K562 (cell line): Measurements from ENCODE around the gene IGFL1. TPM values are rescaled to one million over a fixed set of nuclear protein-coding genes. Genes with fewer than 3 reads are reported as not detected.

Experiments used
- ATAC-seq: fragments of 200-7000 bp; cut with Tn5 transposase; 3 replicates; pipeline ENCODE4 v1.9.1; 2020; ENCODE audit warnings: moderate library complexity
- BruUV-seq: library from RNA; stranded (reverse); fragments of 400-500 nt; replicated peaks from 2 replicates; lab custom pipeline; 2021; lab: Mats Ljungman, UMichigan
- CTCF ChIA-PET: fragments of 300-600 bp; formaldehyde crosslinking; extraction: SDS; loops from one replicate; lab custom pipeline; 2021; ENCODE audit warnings: low intra/inter-chr PET ratio; lab: Yijun Ruan, JAX
- POLR2A ChIA-PET: fragments of 300-600, 350-650 bp; sonication (Branson Sonifier 250); formaldehyde crosslinking; extraction: SDS; loops from one replicate; lab custom pipeline; 2021; ENCODE audit warnings: antibody characterized with exemption, inconsistent platforms; lab: Yijun Ruan, JAX
- DNase-seq, 4 experiments: peaks; one replicate each; pipeline versions ENCODE4 v3.0.0 to v3.0.0-alpha.2; 2011 to 2018; ENCODE audit warnings: low spot score in 3 of 4, mixed read lengths in 3 of 4; ENCODE audit errors: extremely low read depth in 1 of 4
- FAIRE-seq: peaks from 2 replicates; lab custom pipeline; 2011; peaks lifted over from hg19 to GRCh38; lab: Jason Lieb, UNC
- H2AFZ ChIP-seq: 2 replicates; pipeline ENCODE4 v1.6.0; 2011; ENCODE audit warnings: low read depth, low read length, control low read depth, inconsistent platforms
- H3K27ac ChIP-seq: fragments of 200-600 bp; 3 replicates; pipeline ENCODE4 v1.8.0; 2011; ENCODE audit warnings: low read depth, mild to moderate bottlenecking, control low read depth, inconsistent platforms, low read length, moderate library complexity, mixed read lengths; ENCODE audit errors: extremely low read depth
- H3K27me3 ChIP-seq, 2 experiments: fragments of 300-600 bp in 1 of 2; 2 replicates in 1 of 2; 3 replicates in 1 of 2; pipeline versions ENCODE4 v1.6.0 to v1.8.0; 2011; ENCODE audit warnings: inconsistent platforms in 2 of 2, low read length in 2 of 2, mild to moderate bottlenecking in 1 of 2, mixed read lengths in 1 of 2, moderate library complexity in 1 of 2; ENCODE audit not compliant: control insufficient read depth in 2 of 2, insufficient read depth in 2 of 2
- H3K36me3 ChIP-seq: fragments of 300-600 bp; 3 replicates; pipeline ENCODE4 v1.8.0; 2011; ENCODE audit warnings: mild to moderate bottlenecking, low read length, inconsistent platforms; ENCODE audit not compliant: control insufficient read depth, insufficient read depth
- H3K4me1 ChIP-seq, 2 experiments: fragments of 200-600 bp in 1 of 2; replicated peaks in 1 of 2; 2 replicates in 1 of 2; 3 replicates in 1 of 2; pipeline versions ENCODE4 v1.5.1 to v1.8.0; 2011; ENCODE audit warnings: inconsistent platforms in 2 of 2, low read length in 2 of 2, mild to moderate bottlenecking in 1 of 2, mixed read lengths in 1 of 2, moderate library complexity in 1 of 2; ENCODE audit not compliant: control insufficient read depth in 2 of 2, insufficient read depth in 2 of 2
- H3K4me2 ChIP-seq: 2 replicates; pipeline ENCODE4 v1.6.1; 2011; ENCODE audit warnings: low read length, control low read depth, inconsistent platforms, mixed read lengths; ENCODE audit not compliant: insufficient read depth
- H3K4me3 ChIP-seq: fragments of 200-600 bp; sonication (generic), shearing (Covaris generic); 2 replicates; pipeline ENCODE4 v1.5.1; 2016; ENCODE audit warnings: control low read depth, inconsistent platforms
- H3K79me2 ChIP-seq: fragments of 200-600 bp; 3 replicates; pipeline ENCODE4 v1.8.0; 2011; ENCODE audit warnings: low read length, inconsistent platforms; ENCODE audit not compliant: control insufficient read depth, insufficient read depth
- H3K9ac ChIP-seq, 2 experiments: 2 replicates each; pipeline versions ENCODE4 v1.6.0 to v1.6.1; 2011; ENCODE audit warnings: low read depth in 2 of 2, low read length in 2 of 2, control low read depth in 1 of 2, inconsistent platforms in 1 of 2, mild to moderate bottlenecking in 1 of 2, mixed read lengths in 1 of 2; ENCODE audit not compliant: insufficient read depth in 1 of 2
- H3K9me1 ChIP-seq: one replicate; pipeline ENCODE4 v1.6.0; 2011; ENCODE audit warnings: inconsistent platforms, mild to moderate bottlenecking, low read length, moderate library complexity; ENCODE audit not compliant: control insufficient read depth, insufficient read depth
- H3K9me3 ChIP-seq: replicated peaks from 2 replicates; pipeline ENCODE4 v1.5.1; 2011; ENCODE audit warnings: low read depth, low read length, inconsistent platforms; ENCODE audit not compliant: control insufficient read depth, insufficient read depth
- H4K20me1 ChIP-seq: replicated peaks from 2 replicates; pipeline ENCODE4 v1.6.1; 2011; ENCODE audit warnings: low read length, inconsistent platforms, mixed read lengths; ENCODE audit not compliant: control insufficient read depth, insufficient read depth
- CAMTA2 ChIP-seq: fragments of 250-450 bp; sonication (Bioruptor Pico); conservative IDR thresholded peaks from 2 replicates; pipeline ENCODE4 v1.5.1; 2022
- CBX3 ChIP-seq, 2 experiments: IDR thresholded peaks; 1 replicate in 1 of 2; 2 replicates in 1 of 2; pipeline ENCODE4 v1.6.1; 2012; ENCODE audit warnings: inconsistent platforms in 2 of 2, low read length in 2 of 2, borderline replicate concordance in 1 of 2, control low read depth in 1 of 2
- CC2D1A ChIP-seq: fragments of 450-650 bp; IDR thresholded peaks from 2 replicates; pipeline ENCODE4 v1.6.1; 2017; ENCODE audit warnings: mild to moderate bottlenecking
- CXXC5 ChIP-seq: fragments of 250-450 bp; sonication (Bioruptor Pico); IDR thresholded peaks from 2 replicates; pipeline ENCODE4 v1.8.0; 2022; ENCODE audit warnings: inconsistent platforms, mild to moderate bottlenecking, moderate library complexity
- GABPA ChIP-seq: fragments of 200-800 bp; sonication (Bioruptor generic); conservative IDR thresholded peaks from 2 replicates; pipeline ENCODE4 v1.6.1; 2016; ENCODE audit warnings: low read depth, missing genetic modification characterization, missing compliant biosample characterization
- HOXB6 ChIP-seq: fragments of 250-450 bp; sonication (Bioruptor Pico); IDR thresholded peaks from 2 replicates; pipeline ENCODE4 v1.5.1; 2022; ENCODE audit warnings: mild to moderate bottlenecking, borderline replicate concordance
- KLF6 ChIP-seq: fragments of 250-450 bp; sonication (Bioruptor Pico); IDR thresholded peaks from 2 replicates; pipeline ENCODE4 v1.4.0; 2020; ENCODE audit warnings: mild to moderate bottlenecking, moderate library complexity, borderline replicate concordance
- MXI1 ChIP-seq: IDR thresholded peaks from 2 replicates; pipeline ENCODE4 v1.6.1; 2011; ENCODE audit warnings: low read depth, mild to moderate bottlenecking, improper control_type of control experiment, low read length
- POLR2A ChIP-seq: fragments of 450-650 bp; conservative IDR thresholded peaks from 2 replicates; pipeline ENCODE4 v1.6.1; 2016
- RAD21 ChIP-seq, 2 experiments: fragments of 250-450 bp in 1 of 2; fragments of 450-650 bp in 1 of 2; sonication (Bioruptor Pico) in 1 of 2; formaldehyde crosslinking in 1 of 2; IDR thresholded peaks in 1 of 2; conservative IDR thresholded peaks in 1 of 2; 2 replicates each; pipeline versions ENCODE4 v1.4.0 to v1.8.0; 2020 to 2022; ENCODE audit warnings: mild to moderate bottlenecking in 2 of 2, moderate library complexity in 1 of 2
- RBM39 ChIP-seq: fragments of 200-400 bp; formaldehyde crosslinking; optimal IDR thresholded peaks from 2 replicates; pipeline ENCODE3; 2018; ENCODE audit warnings: low read depth, low read length
- RFX7 ChIP-seq: fragments of 250-450 bp; sonication (Bioruptor Pico); IDR thresholded peaks from 2 replicates; pipeline ENCODE4 v1.5.1; 2021; ENCODE audit warnings: mild to moderate bottlenecking
- STAT5A ChIP-seq: IDR thresholded peaks from 2 replicates; pipeline ENCODE4 v1.6.1; 2012; ENCODE audit warnings: low read length, inconsistent platforms, borderline replicate concordance
- TBP ChIP-seq: optimal IDR thresholded peaks from 2 replicates; pipeline ENCODE3; 2011; ENCODE audit warnings: low read depth, low read length, improper control_type of control experiment
- WGBS: fragments of 100-300 bp; shearing (Covaris generic); methylation state at CpG from one replicate; pipeline ENCODE4 v1.1.6; 2016; ENCODE audit warnings: low coverage, mixed read lengths; ENCODE audit not compliant: insufficient coverage; ENCODE audit errors: missing lambda C conversion rate; 5-methylcytosine and 5-hydroxymethylcytosine counted together
- in situ Hi-C: fragments of 300-500 bp; cut with MboI; formaldehyde crosslinking; loops from 4 replicates; pipeline ENCODE4 v1.15.0; 2018; ENCODE audit warnings: inconsistent platforms, mixed read lengths
- intact Hi-C: fragments of 100-400 bp; cut with micrococcal nuclease; formaldehyde crosslinking; loops from 2 replicates; pipeline ENCODE4 v1.14.2; 2022
- polyA plus RNA-seq, 8 experiments: library from polyadenylated mRNA; depleted of rRNA in 4 of 8; stranded (reverse) in 5 of 8; unstranded in 3 of 8; fragments of >200 nt; fragmentation: Nextera tagmentation in 2 of 8; fragmentation: Illumina TruSeq in 1 of 8; extraction: Ambion mirVana in 2 of 8; extraction: Trizol in 1 of 8; gene quantifications; 2 replicates each; pipeline versions ENCODE4 v1.2.1 to v1.2.3, GENCODE V29; 2011 to 2014; ENCODE audit warnings: inconsistent platforms in 1 of 8, missing spikeins in 1 of 8
- total RNA-seq, 7 experiments: library from RNA; depleted of rRNA in 6 of 7; stranded (reverse); fragments of >200 nt in 6 of 7; fragmentation: Illumina TruSeq in 2 of 7; extraction: Trizol in 2 of 7; gene quantifications; 2 replicates each; pipeline versions ENCODE4 v1.2.1 to v1.2.3, GENCODE V29; 2011 to 2021; ENCODE audit warnings: low replicate concordance in 1 of 7
- TF ChIP-seq, protein P1 (sequence below): fragments of 450-650 bp; formaldehyde crosslinking; IDR thresholded peaks from 2 replicates; pipeline ENCODE4 v1.4.0; 2020; ENCODE audit warnings: mild to moderate bottlenecking
- TF ChIP-seq, protein P2 (sequence below), 2 experiments: fragments of 200-800 bp in 1 of 2; sonication (Bioruptor generic) in 1 of 2; sonication (generic) in 1 of 2; formaldehyde crosslinking in 1 of 2; IDR thresholded peaks in 1 of 2; conservative IDR thresholded peaks in 1 of 2; 2 replicates each; pipeline versions ENCODE4 v1.5.0 to v1.6.1; 2016 to 2020; ENCODE audit warnings: missing compliant biosample characterization in 1 of 2, missing genetic modification characterization in 1 of 2, missing genetic modification reagents in 1 of 2
- TF ChIP-seq, protein P3 (sequence below): sonication (generic); formaldehyde crosslinking; IDR thresholded peaks from 2 replicates; pipeline ENCODE4 v1.8.1; 2023; ENCODE audit warnings: mild to moderate bottlenecking, missing genetic modification reagents

Gene IGFL1
- total and polyA plus RNA-seq, 9 of the 15 experiments (the other 6 are each of a cell fraction or from before 2014, with no cell fraction given): not detected

DNA sequence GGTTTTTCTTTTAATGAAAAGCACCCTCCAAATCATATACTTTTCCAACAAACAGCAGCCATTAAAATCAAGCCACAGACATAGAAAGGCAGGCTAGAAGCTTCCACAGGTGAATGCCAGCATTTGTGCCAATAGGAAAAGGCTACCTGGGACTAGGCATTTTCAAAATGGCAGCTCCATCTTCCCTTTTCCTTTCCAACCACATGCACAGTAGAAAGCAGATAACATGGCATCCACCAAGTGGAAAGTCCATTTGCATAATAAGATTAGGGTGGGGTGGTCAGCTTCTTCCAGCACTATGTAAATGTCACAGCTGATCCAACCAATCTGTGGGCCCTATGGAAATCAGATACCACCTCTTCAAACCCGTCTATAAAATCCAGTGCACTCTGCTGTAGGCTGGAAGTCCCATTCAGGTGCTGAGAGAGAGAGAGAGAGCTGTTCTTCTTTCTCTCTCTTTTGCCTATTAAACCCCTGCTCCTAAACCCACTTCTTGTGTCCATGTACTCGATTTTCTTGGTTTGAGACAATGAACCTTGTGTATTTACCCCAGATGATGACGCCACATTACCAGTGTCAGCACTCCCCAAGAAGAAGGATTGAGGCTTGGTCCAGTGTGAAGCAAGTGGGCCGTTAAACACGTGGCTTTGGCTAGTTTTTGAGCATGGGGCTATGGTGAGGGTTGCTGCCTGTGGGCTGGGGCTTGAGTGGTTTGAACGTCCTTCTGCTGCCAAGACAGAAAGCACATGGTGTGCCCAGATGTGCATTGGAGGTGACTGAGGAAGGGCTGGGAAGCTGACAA, 24.2 kb upstream of the IGFL1 start:
- POLR2A ChIA-PET: interaction anchor here (1.3 to 1.5 kb wide), 2 partner anchors 12 to 93 kb away, joined by 4 to 5 read pairs; no protein-coding TSS in a partner anchor
- no peak overlapping the region for H3K27ac ChIP-seq
- peak; percentile 57 for FAIRE-seq
- TF ChIP-seq RBM39: no peak
- TF ChIP-seq CBX3 (IDR thresholded peaks at IDR 0.05; ENCODE audit: borderline replicate concordance in 1 of 2, low read length in 2 of 2): no peak
- TF ChIP-seq, protein P1, sequence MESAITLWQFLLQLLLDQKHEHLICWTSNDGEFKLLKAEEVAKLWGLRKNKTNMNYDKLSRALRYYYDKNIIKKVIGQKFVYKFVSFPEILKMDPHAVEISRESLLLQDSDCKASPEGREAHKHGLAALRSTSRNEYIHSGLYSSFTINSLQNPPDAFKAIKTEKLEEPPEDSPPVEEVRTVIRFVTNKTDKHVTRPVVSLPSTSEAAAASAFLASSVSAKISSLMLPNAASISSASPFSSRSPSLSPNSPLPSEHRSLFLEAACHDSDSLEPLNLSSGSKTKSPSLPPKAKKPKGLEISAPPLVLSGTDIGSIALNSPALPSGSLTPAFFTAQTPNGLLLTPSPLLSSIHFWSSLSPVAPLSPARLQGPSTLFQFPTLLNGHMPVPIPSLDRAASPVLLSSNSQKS (CRISPR knock-in tag): no peak
- no peak for TF ChIP-seq CAMTA2
- TF ChIP-seq STAT5A: no peak
- TF ChIP-seq, protein P2, sequence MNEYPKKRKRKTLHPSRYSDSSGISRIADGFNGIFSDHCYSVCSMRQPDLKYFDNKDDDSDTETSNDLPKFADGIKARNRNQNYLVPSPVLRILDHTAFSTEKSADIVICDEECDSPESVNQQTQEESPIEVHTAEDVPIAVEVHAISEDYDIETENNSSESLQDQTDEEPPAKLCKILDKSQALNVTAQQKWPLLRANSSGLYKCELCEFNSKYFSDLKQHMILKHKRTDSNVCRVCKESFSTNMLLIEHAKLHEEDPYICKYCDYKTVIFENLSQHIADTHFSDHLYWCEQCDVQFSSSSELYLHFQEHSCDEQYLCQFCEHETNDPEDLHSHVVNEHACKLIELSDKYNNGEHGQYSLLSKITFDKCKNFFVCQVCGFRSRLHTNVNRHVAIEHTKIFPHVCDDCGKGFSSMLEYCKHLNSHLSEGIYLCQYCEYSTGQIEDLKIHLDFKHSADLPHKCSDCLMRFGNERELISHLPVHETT (CRISPR knock-in tag; conservative IDR thresholded peaks at IDR 0.05 in 1 of 2, IDR thresholded peaks at IDR 0.05 in 1 of 2): peak in 1 of 2 experiments; percentile 35; a peak in 1 of 4 replicates
- TF ChIP-seq, protein P3, sequence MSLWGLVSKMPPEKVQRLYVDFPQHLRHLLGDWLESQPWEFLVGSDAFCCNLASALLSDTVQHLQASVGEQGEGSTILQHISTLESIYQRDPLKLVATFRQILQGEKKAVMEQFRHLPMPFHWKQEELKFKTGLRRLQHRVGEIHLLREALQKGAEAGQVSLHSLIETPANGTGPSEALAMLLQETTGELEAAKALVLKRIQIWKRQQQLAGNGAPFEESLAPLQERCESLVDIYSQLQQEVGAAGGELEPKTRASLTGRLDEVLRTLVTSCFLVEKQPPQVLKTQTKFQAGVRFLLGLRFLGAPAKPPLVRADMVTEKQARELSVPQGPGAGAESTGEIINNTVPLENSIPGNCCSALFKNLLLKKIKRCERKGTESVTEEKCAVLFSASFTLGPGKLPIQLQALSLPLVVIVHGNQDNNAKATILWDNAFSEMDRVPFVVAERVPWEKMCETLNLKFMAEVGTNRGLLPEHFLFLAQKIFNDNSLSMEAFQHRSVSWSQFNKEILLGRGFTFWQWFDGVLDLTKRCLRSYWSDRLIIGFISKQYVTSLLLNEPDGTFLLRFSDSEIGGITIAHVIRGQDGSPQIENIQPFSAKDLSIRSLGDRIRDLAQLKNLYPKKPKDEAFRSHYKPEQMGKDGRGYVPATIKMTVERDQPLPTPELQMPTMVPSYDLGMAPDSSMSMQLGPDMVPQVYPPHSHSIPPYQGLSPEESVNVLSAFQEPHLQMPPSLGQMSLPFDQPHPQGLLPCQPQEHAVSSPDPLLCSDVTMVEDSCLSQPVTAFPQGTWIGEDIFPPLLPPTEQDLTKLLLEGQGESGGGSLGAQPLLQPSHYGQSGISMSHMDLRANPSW (CRISPR knock-in tag): no peak
- no peak for TF ChIP-seq POLR2A
- no peak for TF ChIP-seq CXXC5 (CRISPR knock-in tag)
- no peak for TF ChIP-seq RAD21 (CRISPR knock-in tag; conservative IDR thresholded peaks at IDR 0.05 in 1 of 2, IDR thresholded peaks at IDR 0.05 in 1 of 2)
- TF ChIP-seq MXI1: no peak
- TF ChIP-seq HOXB6 (CRISPR knock-in tag): no peak
- TF ChIP-seq KLF6 (CRISPR knock-in tag): no peak
- TF ChIP-seq TBP: peak; percentile 26
- TF ChIP-seq RFX7 (CRISPR knock-in tag): no peak
- TF ChIP-seq CC2D1A: no peak
- TF ChIP-seq GABPA (tag): no peak

More for the DNA sequence above, 24.2 kb upstream of the IGFL1 start:
- Histone ChIP-seq H3K27me3 (peaks cover 0 to 5% of the 10 kb centered on the region in 2 experiments; a peak in 1 of 5 replicates), H3K4me3 (no peak overlapping the region), H4K20me1 (no peaks in the 10 kb centered on the region), H3K9me1 (no peaks in the 10 kb centered on the region), H3K9ac (no peak overlapping the region), H3K79me2 (no peaks in the 10 kb centered on the region; the same call in 2 of the 3 replicates), H3K36me3 (no peaks in the 10 kb centered on the region), H3K9me3 (no peaks in the 10 kb centered on the region; the same call in 1 of the 2 replicates), H3K4me2 (no peak overlapping the region), H2AFZ (no peak overlapping the region; the same call in 1 of the 2 replicates), H3K4me1 (peaks cover 5 to 10% of the 10 kb centered on the region in 2 experiments)
- CTCF ChIA-PET: no interaction called here
- 3% methylated on average over 6 of the region's 6 CpGs for WGBS
- DNase-seq (peak in 1 of 4 experiments; percentile 33), ATAC-seq (peak; percentile 54)
- intact Hi-C loops (no loop called here), in situ Hi-C loops (no loop called here)
- no TSS peak for BruUV-seq
